Small intestine (tissue), 7 donors: Measurements from ENCODE around the gene GBF1. TPM values are rescaled to one million over a fixed set of nuclear protein-coding genes. Genes with fewer than 3 reads are reported as not detected.
"Not testable (repeated sequence)": the region's sequence is repeated elsewhere in the genome, so short reads cannot be mapped to it uniquely, and the experiment has no call there.

Source experiments
- DNase-seq, 2 donors: peaks; one replicate each; pipeline versions ENCODE4 v3.0.0 to v3.0.0-alpha.2; 2013
- FAIRE-seq: peaks from 2 replicates; lab custom pipeline; 2012; peaks lifted over from hg19 to GRCh38; lab: Jason Lieb, UNC
- H3K27ac ChIP-seq, 3 donors: one replicate each; pipeline ENCODE4 v1.5.1; 2013; ENCODE audit warnings: low read length in 2 of 3, mild to moderate bottlenecking in 2 of 3, control low read depth in 1 of 3, inconsistent platforms in 1 of 3, low read depth in 1 of 3, moderate library complexity in 1 of 3
- H3K27me3 ChIP-seq, 3 donors: one replicate each; pipeline ENCODE4 v1.6.1; 2013; ENCODE audit warnings: low read length in 3 of 3, inconsistent platforms in 1 of 3; ENCODE audit not compliant: control insufficient read depth in 3 of 3, insufficient read depth in 3 of 3
- H3K36me3 ChIP-seq, 3 donors: one replicate each; pipeline ENCODE4 v1.6.1; 2013; ENCODE audit warnings: low read length in 3 of 3, inconsistent platforms in 1 of 3, low read depth in 1 of 3, mild to moderate bottlenecking in 1 of 3, moderate library complexity in 1 of 3; ENCODE audit not compliant: control insufficient read depth in 3 of 3, insufficient read depth in 2 of 3
- H3K4me1 ChIP-seq, 3 donors: one replicate each; pipeline ENCODE4 v1.6.1; 2013; ENCODE audit warnings: low read length in 2 of 3, inconsistent platforms in 1 of 3, low read depth in 1 of 3, mild to moderate bottlenecking in 1 of 3, moderate library complexity in 1 of 3; ENCODE audit not compliant: control insufficient read depth in 3 of 3, insufficient read depth in 2 of 3
- H3K4me3 ChIP-seq, 3 donors: one replicate each; pipeline ENCODE4 v1.5.1; 2013; ENCODE audit warnings: low read length in 3 of 3, control low read depth in 1 of 3, inconsistent platforms in 1 of 3, low read depth in 1 of 3, mild to moderate bottlenecking in 1 of 3, moderate library complexity in 1 of 3
- H3K9me3 ChIP-seq, 2 donors: one replicate each; pipeline ENCODE4 v1.6.1; 2013; ENCODE audit warnings: low read depth in 1 of 2, low read length in 1 of 2; ENCODE audit not compliant: control insufficient read depth in 2 of 2, insufficient read depth in 1 of 2
- WGBS, 3 donors: extraction: QIAGEN DNeasy Blood & Tissue Kit; methylation state at CpG; one replicate each; pipeline ENCODE4 v1.1.7; 2013; 5-methylcytosine and 5-hydroxymethylcytosine counted together
- polyA plus RNA-seq, 4 donors: library from polyadenylated mRNA; stranded (reverse) in 3 of 4; unstranded in 1 of 4; fragments of 200-250 nt in 3 of 4; fragments of 120-200 nt in 1 of 4; gene quantifications; one replicate each; pipeline versions ENCODE4 v1.2.1 to v1.2.3, GENCODE V29; 2013
- donor health status: healthy with polysubstance abuse.
- donor health status: control.
- donor health status: control.
- donor health status: Bipolar disorder and iron deficiency.
- donor health status: healthy.

Gene GBF1
- polyA plus RNA-seq, 4 donors = 13.2 to 53.0 (median 18.4) TPM

DNA sequence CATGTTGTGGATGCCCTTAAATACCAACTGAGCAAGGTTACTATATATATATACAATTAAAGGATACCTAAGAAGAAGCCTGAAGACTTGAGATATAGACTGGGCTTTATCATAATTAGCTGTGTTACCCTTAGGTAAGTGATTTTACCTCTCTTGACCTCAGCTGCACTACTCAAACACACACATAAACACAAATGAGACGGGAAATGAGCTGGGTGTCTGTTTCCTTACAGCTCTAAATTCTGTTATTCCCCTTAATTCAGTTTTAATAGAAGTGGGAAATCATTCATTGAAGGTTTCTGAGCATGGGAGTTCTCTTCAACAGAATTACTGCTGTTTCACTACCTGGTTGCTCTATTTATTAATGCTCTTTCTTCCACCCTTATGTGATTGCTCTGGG lies 60.7 kb downstream of the GBF1 start:
- H3K36me3 ChIP-seq = peaks cover 0 to 4% (median 2%) of the 10 kb centered on the region in 3 donors
- peaks cover 0 to 2% of the 10 kb centered on the region in 2 donors for H3K9me3 ChIP-seq
- H3K4me1 ChIP-seq = peaks cover 0 to 12% (median 7%) of the 10 kb centered on the region in 3 donors
- 74 to 88% (median 87%) methylated on average over 1 of the region's 1 CpG for WGBS, 3 donors
- H3K4me3 ChIP-seq = no peak overlapping the region
- FAIRE-seq (no peak), DNase-seq (no peak)
- H3K27ac ChIP-seq = no peak overlapping the region
- no peaks in the 10 kb centered on the region for H3K27me3 ChIP-seq

- Histone ChIP-seq H3K36me3 (peaks cover 0 to 4% (median 2%) of the 10 kb centered on the region in 3 donors), H3K27me3 (no peaks in the 10 kb centered on the region), H3K4me3 (no peak overlapping the region), H3K27ac (no peak overlapping the region), H3K4me1 (peaks cover 0 to 17% (median 13%) of the 10 kb centered on the region in 3 donors), H3K9me3 (peaks cover 0 to 2% of the 10 kb centered on the region in 2 donors)
- no peak for DNase-seq
- WGBS, 3 donors = 96 to 97% (median 96%) methylated on average over 3 of the region's 3 CpGs
- FAIRE-seq = no peak
Measured at GRCh38 chr10:102306710-102307109, 61.4 kb downstream of the GBF1 start.

GRCh38 chr10:102308318-102308717 lies 63.0 kb downstream of the GBF1 start:
- H3K4me3 ChIP-seq, H3K9me3 ChIP-seq, DNase-seq, FAIRE-seq, H3K27ac ChIP-seq, H3K27me3 ChIP-seq, H3K36me3 ChIP-seq: not testable (repeated sequence)
- peaks cover 0 to 17% (median 13%) of the 10 kb centered on the region in 3 donors for H3K4me1 ChIP-seq
- WGBS, 3 donors = 97 to 100% (median 99%) methylated on average over 4 of the region's 5 CpGs

DNA sequence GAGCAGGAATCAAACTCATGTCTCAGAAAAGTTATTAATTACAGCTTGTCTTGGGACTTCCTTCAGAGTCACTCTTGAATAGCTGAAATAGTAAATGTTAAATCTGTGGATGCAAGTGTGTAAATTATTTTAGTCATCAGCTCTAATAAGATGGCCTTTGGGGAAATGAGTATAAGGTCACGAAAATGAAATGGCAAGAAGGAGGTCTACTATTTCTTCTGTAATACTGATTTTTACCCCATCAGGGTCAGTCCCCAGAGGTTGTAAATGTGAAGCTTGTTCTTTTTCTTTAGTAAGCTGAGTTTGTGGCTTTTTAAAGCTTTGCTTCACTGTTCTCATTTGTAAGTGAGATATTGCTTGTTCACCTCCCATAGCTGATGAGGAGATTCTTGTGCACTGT lies 63.9 kb downstream of the GBF1 start:
- H3K4me1 ChIP-seq = peaks cover 0 to 17% (median 13%) of the 10 kb centered on the region in 3 donors

DNA sequence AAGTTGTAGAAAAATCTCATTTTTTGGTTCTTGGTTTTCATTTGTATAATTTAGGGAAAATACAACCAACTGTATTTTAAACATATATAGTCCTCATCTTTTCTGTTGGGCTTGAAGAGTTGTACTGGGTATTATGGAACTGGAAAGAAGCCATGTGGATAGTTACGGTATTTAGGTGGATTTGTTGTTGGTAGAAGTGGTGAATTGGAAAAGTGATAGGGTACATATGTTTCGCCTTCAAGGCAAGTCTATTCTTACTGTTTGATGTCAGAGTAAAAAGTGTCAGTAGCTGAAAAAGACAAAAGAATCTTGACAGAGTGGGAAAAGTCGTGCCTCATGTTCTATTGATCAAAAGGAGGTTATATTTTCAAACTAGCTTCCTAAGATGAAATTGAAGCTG lies 64.6 kb downstream of the GBF1 start:
- FAIRE-seq = no peak
- Histone ChIP-seq H3K4me1 (peaks cover 0 to 17% (median 13%) of the 10 kb centered on the region in 3 donors), H3K27ac (peak overlapping the region in 1 of 3 donors; percentile 21)

More for the DNA sequence above, 63.9 kb downstream of the GBF1 start:
- DNase-seq (no peak), FAIRE-seq (no peak)
- peaks cover 0 to 4% (median 2%) of the 10 kb centered on the region in 3 donors for H3K36me3 ChIP-seq
- no peak overlapping the region for H3K27ac ChIP-seq
- no peak overlapping the region for H3K4me3 ChIP-seq
- H3K9me3 ChIP-seq = no peaks in the 10 kb centered on the region
- H3K27me3 ChIP-seq = no peaks in the 10 kb centered on the region
- WGBS, 3 donors = 91 to 97% (median 93%) methylated on average over 1 of the region's 1 CpG

GRCh38 chr10:102310361-102311024 lies 65.2 kb downstream of the GBF1 start:
- DNase-seq (peak; percentile 28 to 64), FAIRE-seq (no peak)
- WGBS, 3 donors = 15 to 53% (median 43%) methylated on average over 4 of the region's 4 CpGs
- Histone ChIP-seq H3K27ac (peak overlapping the region in 2 of 3 donors; percentile 21 to 76), H3K4me3 (no peak overlapping the region), H3K4me1 (peaks cover 0 to 17% (median 13%) of the 10 kb centered on the region in 3 donors), H3K36me3 (peaks cover 2 to 8% (median 4%) of the 10 kb centered on the region in 3 donors), H3K9me3 (no peaks in the 10 kb centered on the region), H3K27me3 (no peaks in the 10 kb centered on the region)

More for the DNA sequence above, 64.6 kb downstream of the GBF1 start:
- DNase-seq = no peak
- H3K9me3 ChIP-seq = no peaks in the 10 kb centered on the region
- peaks cover 2 to 4% (median 2%) of the 10 kb centered on the region in 3 donors for H3K36me3 ChIP-seq
- 64 to 78% (median 73%) methylated on average over 3 of the region's 3 CpGs for WGBS, 3 donors
- no peak overlapping the region for H3K4me3 ChIP-seq
- no peaks in the 10 kb centered on the region for H3K27me3 ChIP-seq

GRCh38 chr10:102311025-102311420 lies 65.7 kb downstream of the GBF1 start:
- Histone ChIP-seq H3K4me3 (no peak overlapping the region), H3K9me3 (no peaks in the 10 kb centered on the region), H3K4me1 (peaks cover 0 to 17% (median 13%) of the 10 kb centered on the region in 3 donors), H3K36me3 (peaks cover 2 to 9% (median 4%) of the 10 kb centered on the region in 3 donors), H3K27me3 (no peaks in the 10 kb centered on the region), H3K27ac (peak overlapping the region in 2 of 3 donors; percentile 10 to 76)
- DNase-seq = no peak
- 58 to 83% (median 80%) methylated on average over 3 of the region's 3 CpGs for WGBS, 3 donors
- FAIRE-seq = no peak

GRCh38 chr10:102312683-102313082 lies 67.4 kb downstream of the GBF1 start:
- H3K27me3 ChIP-seq = no peaks in the 10 kb centered on the region
- no peaks in the 10 kb centered on the region for H3K9me3 ChIP-seq
- H3K36me3 ChIP-seq = peaks cover 0 to 9% (median 0%) of the 10 kb centered on the region in 3 donors
- DNase-seq = no peak
- H3K4me3 ChIP-seq = no peak overlapping the region
- no peak for FAIRE-seq
- WGBS, 3 donors = 64 to 79% (median 71%) methylated on average over 1 of the region's 1 CpG
- peaks cover 0 to 17% (median 13%) of the 10 kb centered on the region in 3 donors for H3K4me1 ChIP-seq
- no peak overlapping the region for H3K27ac ChIP-seq
